ENCODE measurements around the gene ARHGEF4. TPM values are rescaled to one million over a fixed set of nuclear protein-coding genes. Genes with fewer than 3 reads are reported as not detected.
A peak's percentile ranks its signal among the peaks of the same experiment; 100 is the strongest.

The ARHGEF4 gene
- total and polyA plus RNA-seq, 2 donors from 2014 or later, result 0.90 to 0.94 TPM

GRCh38 chr2:131046918-131047652 lies 210.4 kb downstream of the ARHGEF4 start:
- peaks cover 4 to 38% (median 23%) of the 10 kb centered on the region in 3 donors for H3K36me3 ChIP-seq (ENCODE audit: control insufficient read depth in 2 of 3, insufficient read depth in 3 of 3, low read length in 3 of 3)
- no peak overlapping the region for H3K27ac ChIP-seq (ENCODE audit: low read depth in 2 of 2, low read length in 2 of 2)
- H3K9me3 ChIP-seq (ENCODE audit: control insufficient read depth in 2 of 3, insufficient read depth in 1 of 3, low read length in 3 of 3), result no peaks in the 10 kb centered on the region
- H3K27me3 ChIP-seq (ENCODE audit: control insufficient read depth, insufficient read depth, low read length), result no peaks in the 10 kb centered on the region
- DNase-seq (peak in 1 of 5 donors; percentile 49), FAIRE-seq (no peak)
- no peak overlapping the region for H3K4me3 ChIP-seq (ENCODE audit: low read length in 3 of 3)
- H3K4me1 ChIP-seq (ENCODE audit: control insufficient read depth in 2 of 3, insufficient read depth in 2 of 3, low read depth in 1 of 3, low read length in 3 of 3), result no peaks in the 10 kb centered on the region
- no peak for TF ChIP-seq CTCF (IDR thresholded peaks at IDR 0.05; ENCODE audit: borderline replicate concordance, extremely low read depth, insufficient read depth)
- no peak overlapping the region for H3K9ac ChIP-seq (ENCODE audit: low read length in 3 of 3)
- intact Hi-C loops (cut with DNase I), result no loop called here

- Histone ChIP-seq H3K4me1 (ENCODE audit: control insufficient read depth in 2 of 3, insufficient read depth in 2 of 3, low read depth in 1 of 3, low read length in 3 of 3) (no peaks in the 10 kb centered on the region), H3K4me3 (ENCODE audit: low read length in 3 of 3) (no peak overlapping the region), H3K9me3 (ENCODE audit: control insufficient read depth in 2 of 3, insufficient read depth in 1 of 3, low read length in 3 of 3) (no peaks in the 10 kb centered on the region), H3K27me3 (ENCODE audit: control insufficient read depth, insufficient read depth, low read length) (no peaks in the 10 kb centered on the region), H3K9ac (ENCODE audit: low read length in 3 of 3) (no peak overlapping the region), H3K36me3 (ENCODE audit: control insufficient read depth in 2 of 3, insufficient read depth in 3 of 3, low read length in 3 of 3) (peaks cover 6 to 46% (median 23%) of the 10 kb centered on the region in 3 donors), H3K27ac (ENCODE audit: low read depth in 2 of 2, low read length in 2 of 2) (no peak overlapping the region)
- FAIRE-seq (no peak), DNase-seq (no peak)
- intact Hi-C loops (cut with DNase I), result no loop called here
- TF ChIP-seq CTCF (IDR thresholded peaks at IDR 0.05; ENCODE audit: borderline replicate concordance, extremely low read depth, insufficient read depth), result no peak
These were observed 211.3 kb downstream of the ARHGEF4 start for GRCh38 chr2:131047920-131048560.

- no peak overlapping the region for H3K27ac ChIP-seq (ENCODE audit: low read depth in 2 of 2, low read length in 2 of 2)
- DNase-seq, result peak in 1 of 5 donors; percentile 42
- H3K36me3 ChIP-seq (ENCODE audit: control insufficient read depth in 2 of 3, insufficient read depth in 3 of 3, low read length in 3 of 3), result peaks cover 6 to 52% (median 23%) of the 10 kb centered on the region in 3 donors
- H3K9me3 ChIP-seq (ENCODE audit: control insufficient read depth in 2 of 3, insufficient read depth in 1 of 3, low read length in 3 of 3), result no peaks in the 10 kb centered on the region
- no peaks in the 10 kb centered on the region for H3K4me1 ChIP-seq (ENCODE audit: control insufficient read depth in 2 of 3, insufficient read depth in 2 of 3, low read depth in 1 of 3, low read length in 3 of 3)
- no peak overlapping the region for H3K9ac ChIP-seq (ENCODE audit: low read length in 3 of 3)
- intact Hi-C loops (cut with DNase I), result no loop called here
- H3K27me3 ChIP-seq (ENCODE audit: control insufficient read depth, insufficient read depth, low read length), result no peaks in the 10 kb centered on the region
- FAIRE-seq, result no peak
- H3K4me3 ChIP-seq (ENCODE audit: low read length in 3 of 3), result no peak overlapping the region
- no peak for TF ChIP-seq CTCF (IDR thresholded peaks at IDR 0.05; ENCODE audit: borderline replicate concordance, extremely low read depth, insufficient read depth)
These were observed 211.9 kb downstream of the ARHGEF4 start for GRCh38 chr2:131048641-131049040.

Measured in kidney (tissue), 14 donors.